GM20000 (cell line): ENCODE data around the gene ARL5C.

Source experiments
- DNase-seq: peaks from one replicate; pipeline ENCODE4 v3.0.0; 2012; ENCODE audit warnings: low spot score
- CTCF ChIP-seq: IDR thresholded peaks from 2 replicates; pipeline ENCODE4 v1.5.1; 2012; ENCODE audit warnings: mild to moderate bottlenecking, control low read depth; ENCODE audit errors: extremely low read depth, missing control alignments

ARL5C gene

GRCh38 chr17:39194089-39194984 lies 28.4 kb upstream of the ARL5C start:
- no peak for DNase-seq
- no peak for TF ChIP-seq CTCF

GRCh38 chr17:39193346-39193745 lies 27.4 kb upstream of the ARL5C start:
- DNase-seq = no peak
- no peak for TF ChIP-seq CTCF

GRCh38 chr17:39192901-39193300 lies 26.9 kb upstream of the ARL5C start:
- TF ChIP-seq CTCF = no peak
- no peak for DNase-seq

GRCh38 chr17:39191750-39192510 lies 26.0 kb upstream of the ARL5C start:
- TF ChIP-seq CTCF = no peak
- no peak for DNase-seq

- no peak for DNase-seq
- TF ChIP-seq CTCF = no peak
These were observed 21.3 kb upstream of the ARL5C start for GRCh38 chr17:39187152-39187830.

GRCh38 chr17:39186481-39187002 lies 20.6 kb upstream of the ARL5C start:
- DNase-seq = no peak
- no peak for TF ChIP-seq CTCF
